SK-N-SH (cell line): Measurements from ENCODE around the gene ZNF516. TPM values are rescaled to one million over a fixed set of nuclear protein-coding genes. Genes with fewer than 3 reads are reported as not detected.

ENCODE experiments used
- CTCF ChIA-PET: fragments of 300-600, 350-600 bp; formaldehyde crosslinking; extraction: SDS; loops from one replicate; lab custom pipeline; 2021; lab: Yijun Ruan, JAX
- POLR2A ChIA-PET: fragments of 350-600 bp; sonication (Branson Sonifier 250); formaldehyde crosslinking; extraction: SDS; loops from one replicate; lab custom pipeline; 2020; ENCODE audit warnings: antibody characterized with exemption, inconsistent platforms; lab: Yijun Ruan, JAX
- DNase-seq: peaks from one replicate; pipeline ENCODE4 v3.0.0; 2012
- H2AFZ ChIP-seq: fragments of 200-600 bp; sonication (generic); 2 replicates; pipeline ENCODE4 v1.8.1; 2016; ENCODE audit warnings: antibody characterized with exemption, mild to moderate bottlenecking, low read depth
- H3F3A ChIP-seq: fragments of 200-600 bp; sonication (generic); replicated peaks from 2 replicates; pipeline ENCODE3; 2016; ENCODE audit warnings: antibody characterized with exemption, mild to moderate bottlenecking; ENCODE audit not compliant: insufficient read depth
- H3K27ac ChIP-seq, 2 experiments: fragments of 200-500 bp in 1 of 2; fragments of 200-600 bp in 1 of 2; sonication (Bioruptor generic) in 1 of 2; sonication (generic), shearing (Covaris generic) in 1 of 2; 2 replicates each; pipeline versions ENCODE4 v1.5.1 to v1.6.1; 2014 to 2016; ENCODE audit warnings: low read depth in 2 of 2, inconsistent platforms in 1 of 2, low read length in 1 of 2, mild to moderate bottlenecking in 1 of 2, mixed read lengths in 1 of 2
- H3K27me3 ChIP-seq: fragments of 200-600 bp; sonication (generic), shearing (Covaris generic); 2 replicates; pipeline ENCODE4 v1.6.1; 2016; ENCODE audit warnings: mixed run types; ENCODE audit not compliant: insufficient read depth
- H3K36me3 ChIP-seq, 2 experiments: fragments of 200-500 bp in 1 of 2; fragments of 200-600 bp in 1 of 2; sonication (Bioruptor generic) in 1 of 2; sonication (generic) in 1 of 2; replicated peaks in 1 of 2; 2 replicates each; pipeline versions ENCODE3 to v1.5.1; 2014 to 2016; ENCODE audit warnings: low read length in 1 of 2, mild to moderate bottlenecking in 1 of 2; ENCODE audit not compliant: insufficient read depth in 2 of 2, control insufficient read depth in 1 of 2
- H3K4me1 ChIP-seq, 2 experiments: fragments of 200-500 bp in 1 of 2; fragments of 200-600 bp in 1 of 2; sonication (Bioruptor generic) in 1 of 2; sonication (generic), shearing (Covaris generic) in 1 of 2; 2 replicates each; pipeline versions ENCODE4 v1.5.1 to v1.6.1; 2014 to 2016; ENCODE audit warnings: low read depth in 1 of 2, low read length in 1 of 2, mixed run types in 1 of 2; ENCODE audit not compliant: insufficient read depth in 2 of 2, control insufficient read depth in 1 of 2
- H3K4me2 ChIP-seq: fragments of 200-600 bp; sonication (generic), shearing (Covaris generic); 2 replicates; pipeline ENCODE4 v1.6.1; 2017; ENCODE audit warnings: mixed run types
- H3K4me3 ChIP-seq, 2 experiments: fragments of 200-500 bp in 1 of 2; fragments of 200-600 bp in 1 of 2; sonication (Bioruptor generic) in 1 of 2; sonication (generic), shearing (Covaris generic) in 1 of 2; 2 replicates each; pipeline versions ENCODE4 v1.5.1 to v1.8.1; 2014 to 2016; ENCODE audit warnings: low read depth in 2 of 2, inconsistent platforms in 1 of 2, low read length in 1 of 2, mild to moderate bottlenecking in 1 of 2, mixed read lengths in 1 of 2, moderate library complexity in 1 of 2
- H3K79me2 ChIP-seq: fragments of 200-600 bp; sonication (generic); 2 replicates; pipeline ENCODE4 v1.8.1; 2017; ENCODE audit warnings: mild to moderate bottlenecking; ENCODE audit not compliant: insufficient read depth
- H3K9ac ChIP-seq: fragments of 200-600 bp; sonication (generic); 2 replicates; pipeline ENCODE4 v1.6.1; 2017; ENCODE audit warnings: mixed run types
- H3K9me2 ChIP-seq: fragments of 200-600 bp; sonication (generic); 2 replicates; pipeline ENCODE4 v1.6.1; 2017; ENCODE audit warnings: mixed run types
- H3K9me3 ChIP-seq: fragments of 200-600 bp; sonication (generic); 2 replicates; pipeline ENCODE4 v1.6.1; 2017; ENCODE audit warnings: mixed run types, mild to moderate bottlenecking, moderate library complexity
- H4K20me1 ChIP-seq: fragments of 200-600 bp; sonication (generic); 2 replicates; pipeline ENCODE4 v1.6.1; 2017; ENCODE audit warnings: mild to moderate bottlenecking, mixed run types; ENCODE audit not compliant: insufficient read depth
- CTCF ChIP-seq: fragments of 200-600 bp; sonication (generic); IDR thresholded peaks from 2 replicates; pipeline ENCODE4 v1.6.1; 2017; ENCODE audit warnings: antibody characterized with exemption, mild to moderate bottlenecking, moderate library complexity
- EZH2phosphoT487 ChIP-seq: fragments of 200-600 bp; sonication (generic); IDR thresholded peaks from 2 replicates; pipeline ENCODE4 v1.6.1; 2017; ENCODE audit warnings: low read depth, mixed run types, mild to moderate bottlenecking, antibody characterized with exemption, moderate library complexity, borderline replicate concordance
- FOXJ3 ChIP-seq: sonication (generic); formaldehyde crosslinking; IDR thresholded peaks from 2 replicates; pipeline ENCODE4 v1.5.1; 2020; ENCODE audit warnings: mild to moderate bottlenecking, missing genetic modification reagents
- FOXM1 ChIP-seq: IDR thresholded peaks from 2 replicates; pipeline ENCODE4 v1.4.0; 2012; ENCODE audit warnings: low read depth, mild to moderate bottlenecking
- JUND ChIP-seq: IDR thresholded peaks from 2 replicates; pipeline ENCODE4 v1.4.0; 2012
- MXI1 ChIP-seq: IDR thresholded peaks from 2 replicates; pipeline ENCODE4 v1.6.1; 2012; ENCODE audit warnings: mild to moderate bottlenecking, low read depth, low read length, improper control_type of control experiment
- NRF1 ChIP-seq: IDR thresholded peaks from 2 replicates; pipeline ENCODE4 v1.6.1; 2012; ENCODE audit warnings: low read depth, mild to moderate bottlenecking, low read length
- POLR2AphosphoS5 ChIP-seq: IDR thresholded peaks from 2 replicates; pipeline ENCODE4 v1.6.1; 2012; ENCODE audit warnings: low read depth, low read length
- RAD21 ChIP-seq: IDR thresholded peaks from 2 replicates; pipeline ENCODE4 v1.6.1; 2012; ENCODE audit warnings: mild to moderate bottlenecking, low read length
- RCOR1 ChIP-seq: fragments of 150-350 bp; IDR thresholded peaks from 2 replicates; pipeline ENCODE4 v1.6.1; 2017; ENCODE audit warnings: antibody characterized with exemption, low read length
- REST ChIP-seq: IDR thresholded peaks from 2 replicates; pipeline ENCODE4 v1.6.1; 2012; ENCODE audit warnings: mild to moderate bottlenecking, low read depth, low read length, moderate library complexity
- SIN3A ChIP-seq: IDR thresholded peaks from 2 replicates; pipeline ENCODE4 v1.6.1; 2012; ENCODE audit warnings: low read depth, mild to moderate bottlenecking, low read length, moderate library complexity, borderline replicate concordance
- TAF1 ChIP-seq: IDR thresholded peaks from 2 replicates; pipeline ENCODE4 v1.6.1; 2012; ENCODE audit warnings: low read depth, mild to moderate bottlenecking, low read length, moderate library complexity, borderline replicate concordance
- TEAD4 ChIP-seq: IDR thresholded peaks from 2 replicates; pipeline ENCODE4 v1.4.0; 2012; ENCODE audit warnings: mild to moderate bottlenecking, borderline replicate concordance; ENCODE audit not compliant: insufficient read depth
- USF1 ChIP-seq: IDR thresholded peaks from 2 replicates; pipeline ENCODE4 v1.4.0; 2012; ENCODE audit warnings: low read depth, borderline replicate concordance
- YY1 ChIP-seq: IDR thresholded peaks from 2 replicates; pipeline ENCODE4 v1.4.0; 2012; ENCODE audit warnings: low read depth, mild to moderate bottlenecking
- WGBS: methylation state at CpG from one replicate; pipeline ENCODE4 v1.1.6; 2017; ENCODE audit warnings: low lambda C conversion rate; 5-methylcytosine and 5-hydroxymethylcytosine counted together
- polyA plus RNA-seq, 3 experiments: library from polyadenylated mRNA; depleted of rRNA; stranded (reverse); fragments of >200 nt; gene quantifications; 2 replicates each; pipeline ENCODE4 v1.2.3, GENCODE V29; 2012
- TF ChIP-seq, protein P1 (sequence below): fragments of 150-350 bp; IDR thresholded peaks from 2 replicates; pipeline ENCODE4 v1.6.1; 2017; ENCODE audit warnings: antibody characterized with exemption, low read length, low read depth, borderline replicate concordance

Gene ZNF516
- polyA plus RNA-seq, 1 of the 3 experiments (the other 2 are of a cell fraction): 4.4 TPM

GRCh38 chr18:76405280-76405679 is 89.8 kb downstream of the ZNF516 start:
- Histone ChIP-seq H4K20me1 (no peaks in the 10 kb centered on the region), H3K4me2 (no peak overlapping the region), H3K36me3 (no peaks in the 10 kb centered on the region), H3K4me1 (no peaks in the 10 kb centered on the region; a peak in 1 of 4 replicates), H3K27me3 (no peaks in the 10 kb centered on the region), H3K4me3 (no peak overlapping the region), H3F3A (no peaks in the 10 kb centered on the region), H3K79me2 (0 out of 2 replicates have a peak, but pooled peaks cover 4% of the 10 kb centered on the region), H3K9me2 (no peaks in the 10 kb centered on the region), H2AFZ (no peak overlapping the region), H3K27ac (no peak overlapping the region), H3K9ac (no peak overlapping the region), H3K9me3 (no peaks in the 10 kb centered on the region)
- DNase-seq: no peak
- ChIA-PET POLR2A (no interaction called here), CTCF (interaction anchor here (1.2 kb wide), 2 partner anchors 289 to 305 kb away, joined by 3 read pairs; no protein-coding TSS in a partner anchor)
- 86% methylated on average over 10 of the region's 17 CpGs for WGBS
- TF ChIP-seq, protein P1, sequence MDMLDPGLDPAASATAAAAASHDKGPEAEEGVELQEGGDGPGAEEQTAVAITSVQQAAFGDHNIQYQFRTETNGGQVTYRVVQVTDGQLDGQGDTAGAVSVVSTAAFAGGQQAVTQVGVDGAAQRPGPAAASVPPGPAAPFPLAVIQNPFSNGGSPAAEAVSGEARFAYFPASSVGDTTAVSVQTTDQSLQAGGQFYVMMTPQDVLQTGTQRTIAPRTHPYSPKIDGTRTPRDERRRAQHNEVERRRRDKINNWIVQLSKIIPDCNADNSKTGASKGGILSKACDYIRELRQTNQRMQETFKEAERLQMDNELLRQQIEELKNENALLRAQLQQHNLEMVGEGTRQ: no peak
- TF ChIP-seq YY1 (no peak), POLR2AphosphoS5 (no peak)

GRCh38 chr18:76404345-76404831 is 90.7 kb downstream of the ZNF516 start:
- Histone ChIP-seq H3K9ac (no peak overlapping the region), H3K9me2 (no peaks in the 10 kb centered on the region), H3K27me3 (no peaks in the 10 kb centered on the region), H2AFZ (no peak overlapping the region), H3K4me3 (no peak overlapping the region), H4K20me1 (no peaks in the 10 kb centered on the region), H3K36me3 (no peaks in the 10 kb centered on the region), H3F3A (no peaks in the 10 kb centered on the region), H3K79me2 (0 out of 2 replicates have a peak, but pooled peaks cover 4% of the 10 kb centered on the region), H3K4me1 (no peaks in the 10 kb centered on the region; a peak in 1 of 4 replicates), H3K27ac (no peak overlapping the region)
- DNase-seq: no peak
- ChIA-PET POLR2A (no interaction called here), CTCF (interaction anchor here (1.2 kb wide), 2 partner anchors 290 to 306 kb away, joined by 3 read pairs; no protein-coding TSS in a partner anchor)
- 76% methylated on average over 8 of the region's 8 CpGs for WGBS
- TF ChIP-seq SIN3A: no peak
- no peak for TF ChIP-seq FOXM1
- TF ChIP-seq MXI1: no peak
- no peak for TF ChIP-seq RAD21
- TF ChIP-seq JUND: no peak
- TF ChIP-seq EZH2phosphoT487: no peak
- no peak for TF ChIP-seq TEAD4
- no peak for TF ChIP-seq NRF1
- TF ChIP-seq RCOR1: no peak
- no peak for TF ChIP-seq CTCF
- no peak for TF ChIP-seq FOXJ3 (CRISPR knock-in tag)
- TF ChIP-seq REST: no peak
- no peak for TF ChIP-seq USF1
- no peak for TF ChIP-seq TAF1
- TF ChIP-seq, all 33 proteins: peak for 0
- Histone ChIP-seq H3K4me2 (no peak overlapping the region), H3K9me3 (no peaks in the 10 kb centered on the region)
